Neural progenitor cell (in vitro differentiated cells): ENCODE data around the gene ESRRA.

Experiments
- CTCF ChIP-seq: fragments of 200-600 bp; sonication (generic); IDR thresholded peaks from 2 replicates; pipeline ENCODE4 v1.5.1; 2017; ENCODE audit warnings: antibody characterized with exemption, mild to moderate bottlenecking
- EZH2 ChIP-seq: fragments of 200-600 bp; sonication (generic); IDR thresholded peaks from 2 replicates; pipeline ENCODE4 v1.6.1; 2017; ENCODE audit warnings: antibody characterized with exemption, mild to moderate bottlenecking, moderate library complexity
- EZH2phosphoT487 ChIP-seq: fragments of 200-600 bp; sonication (generic); IDR thresholded peaks from 2 replicates; pipeline ENCODE4 v1.6.1; 2017; ENCODE audit warnings: antibody characterized with exemption

GRCh38 chr11:64344787-64345186 lies 39.5 kb downstream of the ESRRA start:
- TF ChIP-seq CTCF (no peak), EZH2 (no peak), EZH2phosphoT487 (no peak)
